NB4 (cell line): ENCODE measurements around the gene FAM53A.
A peak's percentile ranks its signal among the peaks of the same experiment; 100 is the strongest.

Experiments
- DNase-seq: peaks from one replicate; pipeline ENCODE4 v3.0.0; 2010; ENCODE audit warnings: low read depth
- H3K4me3 ChIP-seq: one replicate; pipeline ENCODE4 v1.5.1; 2011; ENCODE audit warnings: mild to moderate bottlenecking, low read depth, low read length, moderate library complexity
- CTCF ChIP-seq: IDR thresholded peaks from one replicate; pipeline ENCODE4 v1.5.1; 2012; ENCODE audit warnings: low read depth, low read length
- MAX ChIP-seq: IDR thresholded peaks from 2 replicates; pipeline ENCODE4 v1.6.1; 2011; ENCODE audit warnings: low read depth, low read length
- MYC ChIP-seq: IDR thresholded peaks from 2 replicates; pipeline ENCODE4 v1.6.1; 2011; ENCODE audit warnings: low read depth, low read length
- POLR2A ChIP-seq: IDR thresholded peaks from 2 replicates; pipeline ENCODE4 v1.6.1; 2011; ENCODE audit warnings: mild to moderate bottlenecking; ENCODE audit not compliant: insufficient read length; ENCODE audit errors: extremely low read depth

Gene FAM53A

GRCh38 chr4:1717129-1718094 is 33.3 kb upstream of the FAM53A start:
- no peak overlapping the region for H3K4me3 ChIP-seq
- no peak for TF ChIP-seq CTCF
- no peak for TF ChIP-seq POLR2A
- TF ChIP-seq MAX = no peak
- TF ChIP-seq MYC = no peak
- no peak for DNase-seq

- DNase-seq = no peak
- no peak overlapping the region for H3K4me3 ChIP-seq
- no peak for TF ChIP-seq MYC
- no peak for TF ChIP-seq CTCF
- TF ChIP-seq POLR2A = no peak
- TF ChIP-seq MAX = no peak
Observed at GRCh38 chr4:1716065-1716945, 32.2 kb upstream of the FAM53A start.

GRCh38 chr4:1715002-1715758 is 31.1 kb upstream of the FAM53A start:
- peak; percentile 79 for DNase-seq
- H3K4me3 ChIP-seq = peak overlapping the region; percentile 87
- peak; percentile 80 for TF ChIP-seq MAX
- TF ChIP-seq CTCF = no peak
- peak; percentile 73 for TF ChIP-seq MYC
- no peak for TF ChIP-seq POLR2A

GRCh38 chr4:1714303-1715001 is 30.3 kb upstream of the FAM53A start:
- TF ChIP-seq MYC (no peak), CTCF (peak; percentile 13)

More at GRCh38 chr4:1714303-1715001, 30.3 kb upstream of the FAM53A start:
- H3K4me3 ChIP-seq = peak overlapping the region; percentile 87
- DNase-seq = peak; percentile 32
